ENCODE data around the gene NGRN.

Gene NGRN

DNA sequence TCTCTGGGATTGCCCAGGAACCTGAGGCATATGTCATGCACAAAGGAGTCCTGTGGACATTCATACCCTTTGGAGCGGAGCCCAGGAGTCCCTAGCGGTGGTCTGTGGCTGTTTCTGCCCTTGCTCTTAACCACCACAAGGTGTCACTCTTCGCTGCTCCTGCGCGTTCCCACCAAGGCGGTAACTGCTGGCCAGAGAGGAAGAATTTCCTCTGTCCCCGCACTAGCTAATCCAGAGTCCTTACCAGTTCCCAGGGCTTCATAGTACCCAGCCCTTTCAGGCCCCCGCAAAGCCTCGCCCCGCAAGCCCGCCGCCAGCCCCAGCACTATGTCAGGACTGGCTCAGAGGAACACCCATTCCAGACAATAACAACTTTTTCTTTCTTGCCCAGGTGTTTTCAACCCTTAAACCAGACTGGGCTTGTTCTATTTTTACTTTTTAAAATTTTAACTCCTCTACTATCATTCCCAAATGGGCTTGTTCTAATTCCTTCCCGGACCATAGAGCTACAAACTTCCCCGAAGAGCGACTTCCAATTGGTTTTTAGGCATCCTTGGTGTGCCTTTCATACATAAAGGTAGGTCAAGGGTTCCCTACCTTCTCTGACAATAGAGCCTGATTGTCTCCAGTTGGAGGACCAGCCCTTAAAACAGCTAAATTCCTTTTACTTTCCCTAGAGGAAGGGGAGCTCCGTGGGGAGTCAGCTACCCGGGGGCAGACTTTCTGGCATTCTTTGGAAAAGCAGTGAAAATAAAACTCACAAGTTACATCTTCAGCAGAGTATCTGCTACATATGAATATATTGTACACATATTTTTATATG is 54.8 kb downstream of the NGRN start:
- peak; percentile 58 for DNase-seq

DNA sequence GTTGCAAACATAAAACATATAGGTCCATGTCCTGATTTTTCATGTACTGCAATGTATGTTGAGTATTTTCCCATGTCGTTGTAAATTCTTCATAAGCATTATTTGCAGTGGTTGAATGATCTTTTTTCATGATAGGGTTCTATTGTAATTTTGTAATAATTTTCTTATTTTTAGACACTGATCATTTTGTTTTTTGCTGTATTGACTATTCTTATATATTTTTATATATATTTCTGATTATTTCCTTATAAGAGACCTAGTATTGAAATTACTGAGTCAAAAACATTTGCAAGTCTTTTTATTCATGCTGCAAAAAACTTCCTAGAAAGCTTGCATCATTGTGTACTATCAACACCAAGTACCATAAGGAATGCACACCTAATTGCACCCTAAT is 55.4 kb downstream of the NGRN start:
- no peak for DNase-seq
